Effector memory CD4-positive, alpha-beta T cell (primary cell): Measurements from ENCODE around the gene BAZ2B.

Source experiments
- DNase-seq, 3 donors: peaks; one replicate each; pipeline ENCODE4 v3.0.0-alpha.2; 2020
- H3K27ac ChIP-seq: 2 replicates; pipeline ENCODE4 v1.7.0; 2013; ENCODE audit warnings: mild to moderate bottlenecking, low read length, moderate library complexity; ENCODE audit not compliant: insufficient read depth, poor library complexity, severe bottlenecking
- H3K27me3 ChIP-seq: replicated peaks from 2 replicates; pipeline ENCODE4 v1.7.0; 2013; ENCODE audit warnings: mild to moderate bottlenecking, low read length; ENCODE audit not compliant: insufficient read depth, control insufficient read depth, poor library complexity, severe bottlenecking
- H3K36me3 ChIP-seq: 2 replicates; pipeline ENCODE4 v1.7.0; 2013; ENCODE audit warnings: mild to moderate bottlenecking, low read length, moderate library complexity; ENCODE audit not compliant: control insufficient read depth, insufficient read depth
- H3K4me1 ChIP-seq: 2 replicates; pipeline ENCODE4 v1.7.0; 2013; ENCODE audit warnings: low read length, mild to moderate bottlenecking; ENCODE audit not compliant: control insufficient read depth, insufficient read depth, poor library complexity, severe bottlenecking
- H3K4me3 ChIP-seq: 2 replicates; pipeline ENCODE4 v1.7.0; 2013; ENCODE audit warnings: low read length, low read depth, mild to moderate bottlenecking; ENCODE audit not compliant: insufficient read depth, poor library complexity, severe bottlenecking
- H3K9me3 ChIP-seq: 2 replicates; pipeline ENCODE4 v1.7.0; 2013; ENCODE audit warnings: mild to moderate bottlenecking, low read length, moderate library complexity; ENCODE audit not compliant: control insufficient read depth
- total RNA-seq, 3 donors: gene quantifications; one replicate each; lab custom pipeline; 2026; lab: John Stamatoyannopoulos, UW

BAZ2B gene
- 53.9 to 91.0 (median 82.5) reads per million in 3 donors for total RNA-seq

DNA sequence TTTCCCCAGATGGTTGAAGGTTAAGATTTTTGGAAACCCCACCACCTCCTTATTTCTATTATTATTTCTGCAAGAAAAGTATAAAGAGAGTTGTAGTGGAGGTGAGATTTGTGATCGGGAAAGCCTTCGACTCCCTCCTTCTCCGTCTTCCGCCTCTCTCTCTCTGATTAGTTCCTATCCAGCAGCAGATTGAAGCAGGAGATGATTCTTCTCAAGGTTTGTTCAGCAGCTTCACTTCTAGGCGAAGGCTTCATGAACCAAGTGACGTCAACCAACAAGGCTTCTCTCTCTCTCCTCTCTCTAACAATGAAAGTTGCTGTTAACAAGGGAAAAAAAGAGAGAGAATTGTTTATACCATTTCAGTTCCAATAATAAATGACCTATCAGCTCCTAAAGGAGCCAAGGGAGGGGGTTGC is at the start of gene BAZ2B:
BAZ2B (minus strand) TSS at position 263 of the 416 bp plus-strand sequence. CDS start 137,829 bp downstream, outside the sequence.
- H3K27ac ChIP-seq, result no peak within 1 kb of the TSS
- H3K27me3 ChIP-seq, result no peaks in the 10 kb centered on the region
- H3K9me3 ChIP-seq, result no peaks in the 10 kb centered on the region
- DNase-seq, result no peak
- no peaks in the 10 kb centered on the region for H3K4me1 ChIP-seq
- H3K36me3 ChIP-seq, result no peaks in the 10 kb centered on the region
- peak within 1 kb of the TSS; percentile 69 for H3K4me3 ChIP-seq

- no peak for DNase-seq
- H3K4me3 ChIP-seq, result no peak overlapping the region
- no peaks in the 10 kb centered on the region for H3K9me3 ChIP-seq
- no peaks in the 10 kb centered on the region for H3K36me3 ChIP-seq
- H3K4me1 ChIP-seq, result no peaks in the 10 kb centered on the region
- no peak overlapping the region for H3K27ac ChIP-seq
- H3K27me3 ChIP-seq, result no peaks in the 10 kb centered on the region
Observed at GRCh38 chr2:159661286-159661685, 44.9 kb upstream of the BAZ2B start.

DNA sequence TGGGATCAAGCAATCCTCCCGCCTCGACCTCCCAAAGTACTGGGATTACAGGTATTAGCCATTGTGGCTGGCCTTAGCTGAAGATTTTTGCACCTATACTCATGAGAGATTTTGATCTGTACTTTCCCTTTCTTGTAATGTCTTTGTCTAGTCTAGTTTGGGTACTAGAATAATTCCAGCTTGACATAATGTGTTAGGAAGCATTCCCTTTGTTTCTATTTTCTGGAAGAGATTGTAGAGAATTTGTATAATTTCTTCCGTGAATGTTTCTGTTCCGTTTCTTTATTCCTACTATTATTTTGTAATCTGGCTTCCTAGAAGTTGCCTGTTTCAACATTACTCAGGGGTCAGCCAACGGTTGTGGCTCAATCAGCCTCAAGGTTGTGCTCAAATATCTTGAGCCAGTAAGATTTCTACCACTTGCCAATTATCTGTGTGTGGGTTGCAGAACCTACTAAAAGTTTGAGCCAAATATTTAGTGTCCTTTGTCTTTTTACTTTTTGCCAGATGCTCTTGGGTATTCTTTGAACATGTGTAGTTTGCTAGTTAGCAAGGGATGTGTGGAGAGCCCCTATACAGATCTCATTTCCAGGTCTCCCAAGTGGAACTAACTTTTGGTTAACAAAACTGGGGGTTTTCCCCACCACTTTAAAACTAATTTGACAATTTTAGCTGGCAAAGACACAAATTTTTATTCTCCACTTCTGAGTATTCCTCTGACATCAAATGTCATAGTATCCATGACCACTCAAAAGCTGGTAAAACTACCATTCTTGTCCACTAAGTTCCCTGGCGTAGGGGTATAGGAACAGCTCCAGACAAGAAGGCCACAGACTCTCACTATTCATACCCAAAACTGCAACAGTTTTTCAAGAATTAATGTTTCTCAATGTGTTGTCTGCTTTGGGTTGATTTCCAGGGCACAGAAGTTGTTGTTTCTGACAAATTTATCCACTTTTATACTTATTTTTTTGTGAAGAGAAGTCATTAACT is 42.8 kb upstream of the BAZ2B start:
- no peak for DNase-seq
- Histone ChIP-seq H3K36me3 (no peaks in the 10 kb centered on the region), H3K27me3 (no peaks in the 10 kb centered on the region), H3K9me3 (no peaks in the 10 kb centered on the region), H3K4me1 (no peaks in the 10 kb centered on the region), H3K27ac (no peak overlapping the region), H3K4me3 (no peak overlapping the region)

DNA sequence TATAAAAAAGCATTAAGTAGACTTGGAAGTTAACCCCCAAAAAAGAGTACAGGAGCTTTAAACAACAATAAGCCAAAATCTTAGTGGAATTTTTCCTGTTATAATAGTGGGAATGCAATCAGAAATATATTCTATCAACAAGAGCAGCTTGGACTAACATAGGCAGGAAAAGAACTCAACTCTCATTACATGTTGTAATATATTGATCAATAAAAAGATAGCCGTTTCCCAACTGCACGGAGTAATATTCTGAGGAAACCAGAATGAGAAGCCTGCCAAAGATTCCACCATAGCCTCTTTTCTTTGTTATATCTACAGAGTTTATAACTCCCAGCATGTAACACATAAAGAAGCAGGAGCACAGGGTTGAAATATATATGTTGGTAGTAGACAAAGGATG is 37.6 kb upstream of the BAZ2B start:
- no peak for DNase-seq
- Histone ChIP-seq H3K27me3 (no peaks in the 10 kb centered on the region), H3K4me3 (no peak overlapping the region), H3K9me3 (no peaks in the 10 kb centered on the region), H3K27ac (no peak overlapping the region), H3K36me3 (no peaks in the 10 kb centered on the region), H3K4me1 (no peaks in the 10 kb centered on the region)

DNA sequence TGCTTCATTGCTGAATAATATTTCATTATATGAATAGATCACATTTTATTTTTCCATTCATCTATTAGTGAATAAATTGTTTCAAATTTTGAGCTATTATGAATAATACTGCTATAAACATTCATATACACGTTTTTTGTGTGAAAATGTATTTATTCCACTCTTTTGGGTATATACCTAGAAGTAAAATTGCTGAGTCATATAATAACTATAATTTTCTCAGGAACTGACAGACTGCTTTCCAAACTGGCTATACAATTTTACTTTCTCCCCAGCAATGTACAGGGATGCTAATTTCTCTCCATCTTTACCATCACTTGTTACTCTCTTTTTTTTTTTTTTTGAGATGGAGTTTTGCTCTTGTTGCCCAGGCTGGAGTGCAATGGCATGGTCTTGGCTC is 35.5 kb upstream of the BAZ2B start:
- Histone ChIP-seq H3K27me3 (no peaks in the 10 kb centered on the region), H3K27ac (no peak overlapping the region), H3K36me3 (no peaks in the 10 kb centered on the region), H3K9me3 (no peaks in the 10 kb centered on the region), H3K4me3 (no peak overlapping the region), H3K4me1 (no peaks in the 10 kb centered on the region)
- no peak for DNase-seq

DNA sequence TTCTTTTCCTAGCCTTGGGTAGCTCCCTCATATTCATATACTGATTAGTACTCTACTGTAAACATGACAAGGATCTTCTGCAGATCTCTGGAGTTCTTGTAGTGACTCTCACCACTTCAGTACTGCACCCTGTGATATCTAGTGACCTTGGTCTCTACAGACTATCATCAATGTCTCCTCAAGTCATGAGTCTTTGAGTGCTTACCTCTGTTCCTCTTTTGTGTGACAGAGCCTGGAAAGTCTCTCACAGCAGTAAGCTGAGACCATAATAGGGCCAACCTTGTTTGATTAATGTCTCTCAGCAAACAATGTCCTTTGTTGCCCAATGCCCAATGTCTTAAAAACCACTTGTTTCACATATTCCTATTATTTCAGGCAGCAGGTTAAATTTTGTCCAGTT is 34.2 kb upstream of the BAZ2B start:
- no peak overlapping the region for H3K27ac ChIP-seq
- no peaks in the 10 kb centered on the region for H3K27me3 ChIP-seq
- no peak for DNase-seq
- H3K36me3 ChIP-seq, result no peaks in the 10 kb centered on the region
- no peaks in the 10 kb centered on the region for H3K9me3 ChIP-seq
- H3K4me3 ChIP-seq, result no peak overlapping the region
- H3K4me1 ChIP-seq, result no peaks in the 10 kb centered on the region

GRCh38 chr2:159648643-159649042 is 32.3 kb upstream of the BAZ2B start:
- Histone ChIP-seq H3K27me3 (no peaks in the 10 kb centered on the region), H3K4me3 (no peak overlapping the region), H3K36me3 (no peaks in the 10 kb centered on the region), H3K27ac (no peak overlapping the region), H3K4me1 (no peaks in the 10 kb centered on the region), H3K9me3 (no peaks in the 10 kb centered on the region)
- DNase-seq, result no peak

GRCh38 chr2:159647667-159648066 is 31.3 kb upstream of the BAZ2B start:
- no peak for DNase-seq
- Histone ChIP-seq H3K27ac (no peak overlapping the region), H3K27me3 (no peaks in the 10 kb centered on the region), H3K4me3 (no peak overlapping the region), H3K4me1 (no peaks in the 10 kb centered on the region), H3K36me3 (no peaks in the 10 kb centered on the region), H3K9me3 (no peaks in the 10 kb centered on the region)

GRCh38 chr2:159640176-159640575 is 23.8 kb upstream of the BAZ2B start:
- Histone ChIP-seq H3K27me3 (no peaks in the 10 kb centered on the region), H3K9me3 (no peaks in the 10 kb centered on the region), H3K36me3 (no peaks in the 10 kb centered on the region), H3K27ac (no peak overlapping the region), H3K4me1 (no peaks in the 10 kb centered on the region), H3K4me3 (no peak overlapping the region)
- DNase-seq, result no peak

DNA sequence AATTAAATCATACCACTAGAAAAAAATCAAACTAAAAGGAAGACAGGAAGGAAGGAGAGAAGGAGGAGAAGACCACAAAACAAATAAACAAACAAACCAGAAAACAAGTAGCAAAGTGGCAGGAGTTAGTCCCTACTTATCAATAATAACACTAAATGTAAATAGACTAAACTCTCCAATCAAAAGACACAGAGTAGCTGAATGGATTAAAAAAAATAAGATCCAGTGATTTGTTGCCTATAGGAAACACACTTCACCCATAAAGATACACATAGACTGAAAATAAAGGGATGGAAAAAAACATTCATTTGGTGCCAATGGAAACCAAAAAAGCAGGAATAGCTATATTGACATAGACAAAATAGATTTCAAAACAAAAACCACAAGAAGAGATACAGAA is 23.4 kb upstream of the BAZ2B start:
- Histone ChIP-seq H3K27ac (no peak overlapping the region), H3K4me3 (no peak overlapping the region), H3K9me3 (no peaks in the 10 kb centered on the region), H3K4me1 (no peaks in the 10 kb centered on the region), H3K36me3 (no peaks in the 10 kb centered on the region), H3K27me3 (no peaks in the 10 kb centered on the region)
- DNase-seq, result no peak
